Measurements from ENCODE around the gene DLG2. TPM values are rescaled to one million over a fixed set of nuclear protein-coding genes. Genes with fewer than 3 reads are reported as not detected.

Gene DLG2
- total and polyA plus RNA-seq, 9 of the 15 experiments (the other 6 are each of a cell fraction or from before 2014, with no cell fraction given) = 0.52 to 1.6 (median 0.95) TPM

DNA sequence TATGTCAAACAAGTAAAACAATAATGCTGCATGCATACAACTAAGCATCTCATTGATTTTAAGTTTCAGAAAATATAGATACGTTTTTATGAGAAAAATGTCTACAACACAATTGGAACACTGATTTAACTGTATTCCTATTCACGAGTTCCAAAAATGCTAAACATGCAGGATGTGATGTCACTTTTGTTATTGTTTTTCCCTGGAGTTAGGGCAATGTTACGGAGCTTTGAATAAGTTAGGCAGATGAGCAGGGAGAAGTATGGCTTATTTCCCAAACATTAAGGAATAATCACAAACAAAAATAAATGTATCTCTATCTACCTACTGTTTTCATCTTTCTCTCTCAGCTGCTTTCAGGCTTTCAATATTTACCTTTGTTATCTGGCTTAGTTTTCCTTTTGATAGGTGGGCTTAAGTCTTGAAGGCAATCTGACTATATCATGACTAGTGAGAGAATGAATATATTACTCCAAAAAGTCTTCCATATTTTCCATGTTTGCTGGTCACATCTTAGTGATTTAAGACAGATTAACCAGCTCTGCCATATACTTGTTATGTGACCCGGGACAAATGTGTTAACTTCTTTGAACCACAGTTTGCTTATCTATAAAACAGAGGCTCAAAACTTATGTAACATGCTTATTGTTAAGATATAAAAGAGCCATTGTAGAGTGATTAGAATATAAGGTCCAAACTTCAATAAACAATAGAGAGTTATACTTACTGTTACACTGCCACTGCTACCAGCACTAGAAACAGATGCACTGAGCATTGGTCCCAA lies 1486.6 kb downstream of the DLG2 start:
- Histone ChIP-seq H3K9me3 (replicated peaks; ENCODE audit: control insufficient read depth, insufficient read depth, low read depth, low read length) (no peaks in the 10 kb centered on the region; the same call in none of the 2 replicates), H3K27ac (ENCODE audit: extremely low read depth, low read depth, low read length) (no peak overlapping the region), H3K27me3 (ENCODE audit: control insufficient read depth in 2 of 2, insufficient read depth in 2 of 2, low read length in 2 of 2) (no peaks in the 10 kb centered on the region), H3K9me1 (ENCODE audit: control insufficient read depth, insufficient read depth, low read length) (no peaks in the 10 kb centered on the region), H3K4me2 (ENCODE audit: insufficient read depth, low read length) (no peak overlapping the region), H3K9ac (ENCODE audit: insufficient read depth in 1 of 2, low read depth in 2 of 2, low read length in 2 of 2) (no peak overlapping the region), H3K4me3 (no peak overlapping the region), H3K4me1 (replicated peaks in 1 of 2; ENCODE audit: control insufficient read depth in 2 of 2, insufficient read depth in 2 of 2, low read length in 2 of 2) (no peaks in the 10 kb centered on the region), H3K79me2 (ENCODE audit: control insufficient read depth, insufficient read depth, low read length) (no peaks in the 10 kb centered on the region), H3K36me3 (ENCODE audit: control insufficient read depth, insufficient read depth, low read length) (no peaks in the 10 kb centered on the region), H2AFZ (ENCODE audit: low read depth, low read length) (no peak overlapping the region), H4K20me1 (replicated peaks; ENCODE audit: control insufficient read depth, insufficient read depth, low read length) (no peaks in the 10 kb centered on the region)
- ChIA-PET POLR2A (no interaction called here), CTCF (ENCODE audit: low intra/inter-chr PET ratio) (no interaction called here)
- TF ChIP-seq FIP1L1 (IDR thresholded peaks at IDR 0.05; ENCODE audit: low read depth, low read length, poor library complexity, severe bottlenecking) (no peak), RFX1 (IDR thresholded peaks at IDR 0.05) (no peak), TBL1XR1 (IDR thresholded peaks at IDR 0.05; ENCODE audit: low read length in 2 of 2) (no peak), DPF2 (IDR thresholded peaks at IDR 0.05) (no peak), IFI16 (CRISPR knock-in tag; IDR thresholded peaks at IDR 0.05) (no peak)
- TF ChIP-seq, protein P1, sequence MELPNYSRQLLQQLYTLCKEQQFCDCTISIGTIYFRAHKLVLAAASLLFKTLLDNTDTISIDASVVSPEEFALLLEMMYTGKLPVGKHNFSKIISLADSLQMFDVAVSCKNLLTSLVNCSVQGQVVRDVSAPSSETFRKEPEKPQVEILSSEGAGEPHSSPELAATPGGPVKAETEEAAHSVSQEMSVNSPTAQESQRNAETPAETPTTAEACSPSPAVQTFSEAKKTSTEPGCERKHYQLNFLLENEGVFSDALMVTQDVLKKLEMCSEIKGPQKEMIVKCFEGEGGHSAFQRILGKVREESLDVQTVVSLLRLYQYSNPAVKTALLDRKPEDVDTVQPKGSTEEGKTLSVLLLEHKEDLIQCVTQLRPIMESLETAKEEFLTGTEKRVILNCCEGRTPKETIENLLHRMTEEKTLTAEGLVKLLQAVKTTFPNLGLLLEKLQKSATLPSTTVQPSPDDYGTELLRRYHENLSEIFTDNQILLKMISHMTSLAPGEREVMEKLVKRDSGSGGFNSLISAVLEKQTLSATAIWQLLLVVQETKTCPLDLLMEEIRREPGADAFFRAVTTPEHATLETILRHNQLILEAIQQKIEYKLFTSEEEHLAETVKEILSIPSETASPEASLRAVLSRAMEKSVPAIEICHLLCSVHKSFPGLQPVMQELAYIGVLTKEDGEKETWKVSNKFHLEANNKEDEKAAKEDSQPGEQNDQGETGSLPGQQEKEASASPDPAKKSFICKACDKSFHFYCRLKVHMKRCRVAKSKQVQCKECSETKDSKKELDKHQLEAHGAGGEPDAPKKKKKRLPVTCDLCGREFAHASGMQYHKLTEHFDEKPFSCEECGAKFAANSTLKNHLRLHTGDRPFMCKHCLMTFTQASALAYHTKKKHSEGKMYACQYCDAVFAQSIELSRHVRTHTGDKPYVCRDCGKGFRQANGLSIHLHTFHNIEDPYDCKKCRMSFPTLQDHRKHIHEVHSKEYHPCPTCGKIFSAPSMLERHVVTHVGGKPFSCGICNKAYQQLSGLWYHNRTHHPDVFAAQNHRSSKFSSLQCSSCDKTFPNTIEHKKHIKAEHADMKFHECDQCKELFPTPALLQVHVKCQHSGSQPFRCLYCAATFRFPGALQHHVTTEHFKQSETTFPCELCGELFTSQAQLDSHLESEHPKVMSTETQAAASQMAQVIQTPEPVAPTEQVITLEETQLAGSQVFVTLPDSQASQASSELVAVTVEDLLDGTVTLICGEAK (IDR thresholded peaks at IDR 0.05) = no peak
- TF ChIP-seq, protein P1 (CRISPR knock-in tag; IDR thresholded peaks at IDR 0.05) = no peak
- TF ChIP-seq, protein P2, sequence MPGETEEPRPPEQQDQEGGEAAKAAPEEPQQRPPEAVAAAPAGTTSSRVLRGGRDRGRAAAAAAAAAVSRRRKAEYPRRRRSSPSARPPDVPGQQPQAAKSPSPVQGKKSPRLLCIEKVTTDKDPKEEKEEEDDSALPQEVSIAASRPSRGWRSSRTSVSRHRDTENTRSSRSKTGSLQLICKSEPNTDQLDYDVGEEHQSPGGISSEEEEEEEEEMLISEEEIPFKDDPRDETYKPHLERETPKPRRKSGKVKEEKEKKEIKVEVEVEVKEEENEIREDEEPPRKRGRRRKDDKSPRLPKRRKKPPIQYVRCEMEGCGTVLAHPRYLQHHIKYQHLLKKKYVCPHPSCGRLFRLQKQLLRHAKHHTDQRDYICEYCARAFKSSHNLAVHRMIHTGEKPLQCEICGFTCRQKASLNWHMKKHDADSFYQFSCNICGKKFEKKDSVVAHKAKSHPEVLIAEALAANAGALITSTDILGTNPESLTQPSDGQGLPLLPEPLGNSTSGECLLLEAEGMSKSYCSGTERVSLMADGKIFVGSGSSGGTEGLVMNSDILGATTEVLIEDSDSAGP (CRISPR knock-in tag; IDR thresholded peaks at IDR 0.05) = no peak
- ATAC-seq (no peak), DNase-seq (ENCODE audit: extremely low read depth in 1 of 4, low spot score in 3 of 4) (no peak), FAIRE-seq (no peak)
- 0% methylated on average over 4 of the region's 4 CpGs for WGBS (ENCODE audit: insufficient coverage, low coverage, missing lambda C conversion rate)
- intact Hi-C loops (cut with micrococcal nuclease) (no loop called here), in situ Hi-C loops (cut with MboI) (no loop called here)
- BruUV-seq (replicated peaks) = no TSS peak

Measured in K562 (cell line).